Measurements from ENCODE around the gene EML6.

- TF ChIP-seq CTCF (IDR thresholded peaks at IDR 0.05 in 4 of 5, conservative IDR thresholded peaks at IDR 0.05 in 1 of 5), result no peak
- TF ChIP-seq POLR2A (IDR thresholded peaks at IDR 0.05), result no peak
Observed at GRCh38 chr2:54724560-54725342, 1.3 kb downstream of the EML6 start.

All from gastrocnemius medialis (tissue), 4 donors.